Smooth muscle cell (in vitro differentiated cells): ENCODE results near the gene ZNF787. TPM values are rescaled to one million over a fixed set of nuclear protein-coding genes. Genes with fewer than 3 reads are reported as not detected.

ENCODE experiments used
- DNase-seq: peaks from one replicate; lab custom pipeline; 2025; ENCODE audit not compliant: unreplicated experiment; lab: John Stamatoyannopoulos, UW
- H2AFZ ChIP-seq: fragments of 200-600 bp; sonication (generic); 2 replicates; pipeline ENCODE4 v1.6.0; 2016; ENCODE audit warnings: antibody characterized with exemption, low read depth, mild to moderate bottlenecking
- H3F3A ChIP-seq: fragments of 200-600 bp; sonication (generic); 2 replicates; pipeline ENCODE4 v1.6.0; 2017; ENCODE audit warnings: antibody characterized with exemption, low read depth
- H3K27ac ChIP-seq: fragments of 200-600 bp; sonication (generic); 2 replicates; pipeline ENCODE4 v1.5.1; 2016; ENCODE audit warnings: low read depth, mild to moderate bottlenecking
- H3K27me3 ChIP-seq: fragments of 200-600 bp; sonication (generic); 2 replicates; pipeline ENCODE4 v1.6.1; 2016; ENCODE audit warnings: low read depth, mild to moderate bottlenecking
- H3K36me3 ChIP-seq: fragments of 200-600 bp; sonication (generic); 2 replicates; pipeline ENCODE4 v1.5.1; 2016; ENCODE audit warnings: low read depth
- H3K4me1 ChIP-seq: fragments of 200-600 bp; sonication (generic); 2 replicates; pipeline ENCODE4 v1.5.1; 2016; ENCODE audit warnings: low read depth
- H3K4me2 ChIP-seq: fragments of 200-600 bp; sonication (generic); 2 replicates; pipeline ENCODE4 v1.6.0; 2016; ENCODE audit warnings: mild to moderate bottlenecking
- H3K4me3 ChIP-seq: fragments of 200-600 bp; sonication (generic); 2 replicates; pipeline ENCODE4 v1.5.1; 2016; ENCODE audit warnings: mild to moderate bottlenecking
- H3K79me2 ChIP-seq: fragments of 200-600 bp; sonication (generic); 2 replicates; pipeline ENCODE4 v1.6.0; 2016; ENCODE audit warnings: low read depth, mild to moderate bottlenecking
- H3K9ac ChIP-seq: fragments of 200-600 bp; sonication (generic); 2 replicates; pipeline ENCODE4 v1.6.0; 2016; ENCODE audit warnings: low read depth
- H3K9me3 ChIP-seq: fragments of 200-600 bp; sonication (generic); replicated peaks from 2 replicates; pipeline ENCODE4 v1.5.1; 2016; ENCODE audit warnings: low read depth
- H4K20me1 ChIP-seq: fragments of 200-600 bp; sonication (generic); 2 replicates; pipeline ENCODE4 v1.6.0; 2016; ENCODE audit warnings: low read depth
- WGBS: methylation state at CpG from one replicate; pipeline ENCODE4 v1.1.7; 2016; ENCODE audit warnings: low lambda C conversion rate; 5-methylcytosine and 5-hydroxymethylcytosine counted together
- polyA plus RNA-seq: library from polyadenylated mRNA; unstranded; fragments of >200 nt; fragmentation: Nextera tagmentation; extraction: Ambion mirVana; gene quantifications from 2 replicates; pipeline ENCODE4 v1.2.1, GENCODE V29; 2016
- total RNA-seq: library from RNA; depleted of rRNA; stranded (reverse); fragments of >200 nt; gene quantifications from 2 replicates; pipeline ENCODE4 v1.2.3, GENCODE V29; 2014
- TF ChIP-seq, protein P1 (sequence below): fragments of 200-600 bp; sonication (generic); IDR thresholded peaks from 2 replicates; pipeline ENCODE4 v1.5.1; 2017; ENCODE audit warnings: borderline replicate concordance, mild to moderate bottlenecking, antibody characterized with exemption; ENCODE audit not compliant: insufficient read depth, poor library complexity, severe bottlenecking

Gene ZNF787
- total and polyA plus RNA-seq, 2 experiments from 2014 or later: 10.0 to 20.3 TPM

DNA sequence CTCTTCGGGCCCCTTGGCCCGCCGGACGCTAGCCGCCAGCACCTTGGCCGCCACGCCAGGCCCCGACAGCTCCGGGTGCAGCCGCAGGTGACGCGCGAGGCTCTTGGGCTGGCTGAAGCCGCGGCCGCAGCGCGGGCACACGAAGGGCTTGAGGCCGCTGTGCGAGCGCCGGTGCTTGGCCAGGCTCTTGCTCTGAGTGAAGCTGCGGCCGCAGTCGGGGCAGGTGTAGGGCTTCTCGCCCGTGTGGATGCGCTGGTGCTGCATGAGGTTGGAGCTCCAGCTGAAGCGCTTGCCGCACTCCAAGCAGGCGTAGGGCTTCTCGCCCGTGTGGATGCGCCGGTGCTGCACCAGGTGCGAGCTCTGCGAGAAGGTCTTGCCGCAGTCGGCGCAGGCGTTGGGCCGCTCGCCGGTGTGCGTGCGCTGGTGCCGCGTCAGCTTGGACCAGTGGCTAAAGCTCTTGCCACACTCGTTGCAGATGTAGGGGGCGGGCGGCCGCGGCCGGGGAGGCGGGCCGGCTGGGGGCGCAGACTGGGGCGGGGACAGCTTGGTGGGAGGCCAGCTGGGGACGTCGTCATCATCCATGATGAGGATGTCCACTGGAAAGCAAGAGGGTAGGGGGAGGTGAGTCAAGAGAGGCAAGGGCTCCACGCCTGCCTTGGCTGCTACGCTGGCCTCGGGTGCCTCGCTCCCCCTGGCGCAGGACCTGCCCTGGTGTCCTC, 32.4 kb downstream of the ZNF787 start:
- Histone ChIP-seq H3K4me1 (no peaks in the 10 kb centered on the region), H3K27ac (no peak overlapping the region), H3K4me2 (no peak overlapping the region), H3K36me3 (no peaks in the 10 kb centered on the region), H3F3A (no peaks in the 10 kb centered on the region), H2AFZ (no peak overlapping the region), H3K27me3 (no peaks in the 10 kb centered on the region), H3K4me3 (no peak overlapping the region), H3K9me3 (no peaks in the 10 kb centered on the region), H3K9ac (no peak overlapping the region), H3K79me2 (peaks cover 22% of the 10 kb centered on the region), H4K20me1 (peaks cover 92% of the 10 kb centered on the region)
- DNase-seq: no peak
- WGBS: 98% methylated on average over 66 of the region's 66 CpGs
- TF ChIP-seq, protein P1, sequence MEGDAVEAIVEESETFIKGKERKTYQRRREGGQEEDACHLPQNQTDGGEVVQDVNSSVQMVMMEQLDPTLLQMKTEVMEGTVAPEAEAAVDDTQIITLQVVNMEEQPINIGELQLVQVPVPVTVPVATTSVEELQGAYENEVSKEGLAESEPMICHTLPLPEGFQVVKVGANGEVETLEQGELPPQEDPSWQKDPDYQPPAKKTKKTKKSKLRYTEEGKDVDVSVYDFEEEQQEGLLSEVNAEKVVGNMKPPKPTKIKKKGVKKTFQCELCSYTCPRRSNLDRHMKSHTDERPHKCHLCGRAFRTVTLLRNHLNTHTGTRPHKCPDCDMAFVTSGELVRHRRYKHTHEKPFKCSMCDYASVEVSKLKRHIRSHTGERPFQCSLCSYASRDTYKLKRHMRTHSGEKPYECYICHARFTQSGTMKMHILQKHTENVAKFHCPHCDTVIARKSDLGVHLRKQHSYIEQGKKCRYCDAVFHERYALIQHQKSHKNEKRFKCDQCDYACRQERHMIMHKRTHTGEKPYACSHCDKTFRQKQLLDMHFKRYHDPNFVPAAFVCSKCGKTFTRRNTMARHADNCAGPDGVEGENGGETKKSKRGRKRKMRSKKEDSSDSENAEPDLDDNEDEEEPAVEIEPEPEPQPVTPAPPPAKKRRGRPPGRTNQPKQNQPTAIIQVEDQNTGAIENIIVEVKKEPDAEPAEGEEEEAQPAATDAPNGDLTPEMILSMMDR: no peak

DNA sequence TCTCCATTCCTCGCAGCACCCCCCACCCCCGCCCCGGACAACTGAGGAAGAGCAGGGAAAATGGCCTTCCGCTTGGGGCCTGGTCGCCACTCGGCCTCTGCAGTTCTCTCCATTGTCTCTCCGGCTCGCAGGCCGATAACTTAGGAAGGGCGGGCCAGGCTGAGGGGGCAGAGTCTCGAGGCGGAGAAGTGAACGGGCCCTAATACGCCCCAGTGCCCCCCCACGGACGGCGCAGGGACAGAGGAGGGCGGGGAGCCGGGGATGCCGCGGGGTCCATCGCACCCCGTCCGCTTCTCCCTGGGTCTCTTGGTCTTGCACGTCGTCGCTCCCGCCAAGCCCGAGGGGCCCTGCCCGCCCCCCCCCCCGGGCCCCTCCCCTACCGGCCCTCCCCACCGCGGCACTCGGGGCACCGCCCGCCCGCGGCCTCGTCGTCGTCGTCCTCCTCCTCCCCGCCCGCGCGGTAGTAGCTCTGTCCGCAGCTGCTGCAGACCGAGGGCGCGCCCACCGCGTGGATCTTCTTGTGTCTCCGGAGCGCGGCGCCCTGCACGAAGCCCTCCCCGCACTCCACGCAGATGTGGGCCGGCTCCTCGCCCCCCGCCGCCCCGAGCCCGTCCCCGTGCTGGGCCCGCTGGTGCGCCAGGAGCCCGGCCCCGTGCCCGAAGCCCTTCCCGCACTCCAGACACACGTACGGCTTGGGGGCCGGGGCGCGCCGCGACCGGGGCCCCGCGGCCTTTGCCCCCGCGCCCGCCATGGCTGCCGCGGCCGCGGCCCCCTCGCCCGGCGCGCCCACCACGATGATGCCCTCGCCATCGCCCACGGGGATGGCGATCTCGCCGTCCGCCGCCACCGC, 33.2 kb downstream of the ZNF787 start:
- H4K20me1 ChIP-seq: peaks cover 90% of the 10 kb centered on the region

DNA sequence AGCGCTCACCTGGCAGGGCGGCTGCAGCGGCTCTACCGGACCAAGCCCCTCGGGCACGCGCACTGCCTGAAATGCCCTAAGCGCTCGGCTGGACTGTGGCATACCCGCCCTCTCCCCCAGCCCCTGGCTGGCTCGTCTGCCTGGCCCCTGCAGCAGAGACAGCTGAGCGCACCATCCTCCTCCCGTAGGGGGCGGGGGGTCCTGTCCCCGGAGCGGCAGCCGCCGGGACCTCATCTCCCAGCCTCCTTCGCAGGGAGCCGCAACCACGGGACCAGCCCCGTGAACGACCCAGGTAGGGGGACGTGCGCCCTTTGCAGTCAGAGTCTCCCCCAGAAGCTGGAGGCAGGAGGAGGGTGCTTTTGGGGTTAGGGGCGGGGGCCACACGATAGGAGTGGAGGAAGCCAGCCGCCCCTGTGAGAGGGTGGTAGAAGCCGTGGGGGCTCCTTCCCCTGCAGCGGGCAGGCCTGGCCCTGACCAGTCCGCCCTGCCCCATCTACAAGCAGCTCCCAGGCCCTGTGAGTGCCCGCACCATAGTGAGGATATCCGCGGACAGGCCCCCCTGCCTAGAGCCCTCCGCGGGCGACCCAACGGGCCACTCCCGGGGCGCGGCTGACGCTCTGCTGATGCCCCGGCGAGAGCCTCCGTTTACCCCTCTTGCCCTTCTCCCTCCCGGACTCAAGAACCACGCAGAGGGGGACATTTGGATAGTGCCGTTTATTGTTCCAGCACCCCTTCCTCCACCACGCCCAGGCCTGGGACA, 34.2 kb downstream of the ZNF787 start:
- no peak for DNase-seq
- Histone ChIP-seq H3K36me3 (no peaks in the 10 kb centered on the region), H3F3A (no peaks in the 10 kb centered on the region), H3K4me2 (no peak overlapping the region), H3K4me1 (no peaks in the 10 kb centered on the region), H4K20me1 (peaks cover 80% of the 10 kb centered on the region), H3K27ac (no peak overlapping the region), H3K27me3 (no peaks in the 10 kb centered on the region), H2AFZ (no peak overlapping the region), H3K9ac (no peak overlapping the region), H3K9me3 (no peaks in the 10 kb centered on the region), H3K79me2 (peaks cover 8% of the 10 kb centered on the region), H3K4me3 (no peak overlapping the region)
- 89% methylated on average over 47 of the region's 49 CpGs for WGBS
- TF ChIP-seq, protein P1: no peak

More for the DNA sequence above, 33.2 kb downstream of the ZNF787 start:
- no peak for DNase-seq
- TF ChIP-seq, protein P1: no peak
- Histone ChIP-seq H3K4me2 (no peak overlapping the region), H3K27ac (no peak overlapping the region), H3K9ac (no peak overlapping the region), H3K4me1 (no peaks in the 10 kb centered on the region), H2AFZ (no peak overlapping the region), H3K27me3 (no peaks in the 10 kb centered on the region), H3K36me3 (no peaks in the 10 kb centered on the region), H3F3A (no peaks in the 10 kb centered on the region), H3K4me3 (no peak overlapping the region), H3K9me3 (no peaks in the 10 kb centered on the region), H3K79me2 (peaks cover 15% of the 10 kb centered on the region)
- WGBS: 97% methylated on average over 21 of the region's 104 CpGs
